ENCODE results near the gene NDUFV3.

- TF ChIP-seq CTCF (IDR thresholded peaks at IDR 0.05) (no peak), POLR2A (IDR thresholded peaks at IDR 0.05) (no peak)
Observed at GRCh38 chr21:42883921-42884320, 9.2 kb upstream of the NDUFV3 start.
